Stimulated activated CD8-positive, alpha-beta memory T cell treated with anti-CD3 and anti-CD28 coated beads, Interleukin-7, amount 100 ng/mL, for 4 hours (primary cell): ENCODE measurements around the gene SMIM33.
A peak's percentile ranks its signal among the peaks of the same experiment; 100 is the strongest.
"Not testable (repeated sequence)": the region's sequence is repeated elsewhere in the genome, so short reads cannot be mapped to it uniquely, and the experiment has no call there.

Experiments
- DNase-seq, 2 donors: peaks; one replicate each; pipeline ENCODE4 v3.0.0-alpha.2; 2020; ENCODE audit warnings: low read depth in 2 of 2

Gene SMIM33

DNA sequence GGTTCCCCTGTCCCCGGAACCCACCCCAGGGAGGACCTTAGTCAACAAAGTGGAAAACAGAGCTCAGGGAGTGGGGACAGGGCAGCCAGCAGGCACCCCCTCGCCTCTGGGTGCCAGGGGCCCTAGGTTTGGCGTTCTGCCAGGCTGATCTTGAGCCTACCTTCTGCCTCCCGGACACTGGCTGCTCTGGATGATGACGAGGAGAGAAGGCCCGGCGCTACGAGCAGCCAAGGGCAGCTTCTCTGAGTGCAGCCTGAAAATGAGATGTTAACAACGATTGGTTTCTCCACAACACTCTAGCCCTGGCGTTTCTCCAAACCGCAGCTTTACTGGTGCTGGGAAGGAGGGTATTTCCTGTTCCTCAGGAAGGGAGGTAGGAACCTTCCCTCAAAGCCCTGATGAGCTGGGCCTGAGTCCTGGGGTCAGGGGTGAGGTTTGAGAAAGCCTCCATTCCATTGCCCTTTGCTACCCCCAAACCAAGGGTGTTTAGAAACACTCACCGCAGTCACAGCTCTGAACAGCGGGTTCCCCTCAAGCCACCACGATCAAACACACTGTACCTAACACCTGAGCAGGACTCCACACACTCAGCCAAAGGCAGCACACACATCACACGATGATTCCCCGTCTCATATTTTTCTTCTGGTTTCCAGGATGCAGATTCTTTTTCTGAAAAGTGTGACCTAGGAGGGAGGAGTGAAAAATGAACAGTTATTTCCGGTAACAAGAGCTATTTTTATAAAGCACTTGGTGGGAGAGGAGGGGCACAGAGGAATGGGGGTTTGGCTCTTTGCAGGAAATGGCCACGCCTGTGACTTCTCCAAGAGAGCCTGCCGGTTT is 11.5 kb downstream of the SMIM33 start, which contains the start of gene STING1:
Gene STING1 (minus strand): TSS at position 709 of the 840 bp plus-strand sequence. CDS start 1,054 bp downstream, outside the sequence.
- DNase-seq = peak in 1 of 2 donors; percentile 18

- DNase-seq = not testable (repeated sequence)
These were observed 12.0 kb downstream of the SMIM33 start for GRCh38 chr5:139482890-139483208.

DNA sequence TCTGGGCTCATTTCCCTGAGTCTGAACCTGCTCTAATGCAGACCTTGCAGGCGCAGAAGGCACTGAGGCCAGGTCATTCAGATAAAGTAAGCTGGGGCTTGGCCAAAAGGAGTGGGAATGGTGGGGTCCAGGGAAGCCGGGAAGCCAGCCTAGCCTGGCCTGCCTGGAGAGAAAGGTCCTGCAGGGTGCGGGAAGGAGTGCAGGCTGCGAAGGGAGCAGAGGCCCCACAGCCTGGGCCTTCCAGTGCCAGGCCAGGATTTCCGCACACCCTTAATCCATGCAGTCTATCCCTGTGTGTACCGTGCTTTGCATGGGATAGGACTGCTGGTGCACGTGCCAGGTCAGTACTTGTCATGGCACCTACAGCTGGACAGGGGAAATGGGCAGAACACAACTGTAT is 15.4 kb downstream of the SMIM33 start:
- no peak for DNase-seq

- DNase-seq = no peak
These were observed 17.5 kb downstream of the SMIM33 start for GRCh38 chr5:139488260-139488659.

GRCh38 chr5:139492700-139493192 is 21.9 kb downstream of the SMIM33 start:
- DNase-seq = no peak

- DNase-seq = no peak
These were observed 23.5 kb downstream of the SMIM33 start for GRCh38 chr5:139494256-139494655.

DNA sequence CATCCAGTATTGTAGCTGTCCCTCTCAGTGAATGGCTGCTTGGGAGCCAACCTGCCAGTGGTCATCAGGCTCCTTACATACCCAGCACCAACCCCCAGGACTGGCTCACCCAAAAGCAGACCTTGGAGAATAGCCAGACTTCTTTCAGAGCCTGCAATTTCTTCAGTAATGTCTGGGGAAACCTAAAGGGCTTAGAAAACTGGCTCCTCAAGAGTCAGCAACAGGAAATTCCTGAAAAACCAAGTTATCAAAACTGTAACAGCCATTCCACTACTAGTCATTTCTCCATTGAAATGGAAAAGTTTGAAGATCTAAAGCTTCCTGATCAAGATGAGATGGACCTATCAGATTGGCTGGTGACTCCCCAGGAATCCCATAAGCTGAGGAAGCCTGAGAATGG is 24.0 kb downstream of the SMIM33 start:
- DNase-seq = no peak

GRCh38 chr5:139495638-139496435 is 25.0 kb downstream of the SMIM33 start:
- DNase-seq = no peak

GRCh38 chr5:139501381-139501780 is 30.6 kb downstream of the SMIM33 start:
- DNase-seq = no peak

DNA sequence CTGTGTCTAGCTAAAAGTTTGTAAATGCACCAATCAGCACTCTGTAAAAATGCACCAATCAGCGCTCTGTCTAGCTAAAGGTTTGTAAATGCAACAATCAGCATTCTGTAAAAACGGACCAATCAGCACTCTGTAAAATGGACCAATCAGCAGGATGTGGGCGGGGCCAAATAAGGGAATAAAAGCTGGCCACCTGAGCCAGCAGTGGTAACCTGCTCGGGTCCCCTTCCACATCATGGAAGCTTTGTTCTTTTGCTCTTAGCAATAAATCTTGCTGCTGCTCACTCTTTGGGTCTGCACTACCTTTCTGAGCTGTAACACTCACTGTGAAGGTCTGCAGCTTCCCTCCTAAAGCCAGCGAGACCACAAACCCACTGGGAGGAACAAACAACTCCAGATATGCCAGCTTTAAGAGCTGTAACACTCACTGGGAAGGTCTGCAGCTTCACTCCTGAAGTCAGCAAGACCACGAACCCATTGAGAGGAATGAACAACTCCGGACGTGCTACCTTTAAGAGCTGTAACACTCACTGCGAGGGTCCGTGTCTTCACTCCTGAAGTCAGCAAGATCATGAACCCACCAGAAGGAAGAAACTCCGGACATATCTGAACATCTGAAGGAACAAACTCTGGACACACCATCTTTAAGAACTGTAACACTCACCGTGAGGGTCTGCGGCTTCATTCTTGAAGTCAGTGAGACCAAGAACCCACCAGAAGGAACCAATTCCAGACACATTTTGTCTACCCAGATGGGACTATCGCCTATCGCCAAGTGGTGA is 32.4 kb downstream of the SMIM33 start:
- not testable (repeated sequence) for DNase-seq

- not testable (repeated sequence) for DNase-seq
These were observed 33.1 kb downstream of the SMIM33 start for GRCh38 chr5:139503879-139504278.

DNA sequence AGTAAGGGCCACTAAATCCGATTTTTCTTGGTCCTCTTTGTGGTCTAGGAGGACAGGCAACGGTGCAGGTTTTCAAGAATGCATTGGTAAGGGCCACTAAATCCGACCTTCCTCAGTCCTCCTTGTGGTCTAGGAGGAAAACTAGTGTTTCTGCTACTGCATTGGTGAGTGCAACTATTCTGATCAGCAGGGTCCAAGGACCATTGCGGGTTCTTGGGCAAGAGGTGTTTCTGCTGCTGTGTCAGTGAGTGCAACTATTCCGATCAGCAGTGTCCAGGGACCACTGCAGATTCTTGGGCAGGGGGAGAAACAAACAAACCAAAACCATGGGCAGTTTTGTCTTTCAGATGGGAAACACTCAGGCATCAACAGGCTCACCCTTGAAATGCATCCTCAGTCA is 33.9 kb downstream of the SMIM33 start:
- DNase-seq = not testable (repeated sequence)

DNA sequence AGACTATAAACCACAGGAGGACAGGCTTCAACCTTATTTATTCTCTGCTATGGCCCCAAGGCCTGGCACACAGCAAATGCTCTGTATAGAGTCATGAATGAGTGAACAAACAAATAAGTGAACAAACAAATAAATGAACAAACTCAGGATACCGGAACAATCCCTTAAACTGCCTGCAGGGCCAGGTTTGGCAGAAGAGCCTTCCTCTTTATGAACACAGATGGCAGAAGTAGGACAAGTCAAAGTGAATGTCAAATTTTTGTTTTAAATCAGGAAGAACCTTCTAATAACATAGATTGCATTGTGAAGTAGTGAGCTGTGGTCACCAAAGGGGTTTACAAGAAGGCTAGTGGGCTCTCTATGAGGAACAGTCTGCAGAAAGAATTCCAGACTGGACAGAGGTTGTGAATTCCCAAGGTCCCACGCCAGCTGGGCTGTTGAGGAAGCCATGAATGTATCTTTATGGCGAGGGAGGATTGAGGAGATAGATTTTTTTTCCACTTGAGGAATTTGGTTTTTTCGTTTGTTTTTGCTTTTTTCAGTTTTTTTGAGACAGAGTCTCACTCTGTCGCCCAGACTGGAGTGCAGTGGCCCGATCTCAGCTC is 42.1 kb downstream of the SMIM33 start:
- no peak for DNase-seq

DNA sequence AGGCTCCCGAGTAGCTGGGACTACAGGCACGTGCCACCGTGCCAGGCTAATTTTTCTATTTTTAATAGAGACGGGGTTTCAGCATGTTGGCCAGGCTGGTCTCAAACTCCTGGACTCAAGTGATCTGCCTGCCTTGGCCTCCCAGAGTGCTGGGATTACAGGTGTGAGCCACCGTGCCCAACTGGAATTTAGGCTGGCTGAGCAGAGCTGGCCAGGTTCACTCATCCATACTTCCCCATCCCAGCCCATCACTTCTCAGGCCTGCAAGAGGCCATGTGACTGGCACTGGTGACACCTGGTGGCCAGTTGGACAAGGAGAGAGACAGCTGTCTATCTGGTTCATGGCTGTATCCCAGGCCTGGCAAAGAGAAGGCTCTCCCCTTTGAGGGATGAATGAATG is 42.6 kb downstream of the SMIM33 start:
- peak; percentile 68 to 72 for DNase-seq

DNA sequence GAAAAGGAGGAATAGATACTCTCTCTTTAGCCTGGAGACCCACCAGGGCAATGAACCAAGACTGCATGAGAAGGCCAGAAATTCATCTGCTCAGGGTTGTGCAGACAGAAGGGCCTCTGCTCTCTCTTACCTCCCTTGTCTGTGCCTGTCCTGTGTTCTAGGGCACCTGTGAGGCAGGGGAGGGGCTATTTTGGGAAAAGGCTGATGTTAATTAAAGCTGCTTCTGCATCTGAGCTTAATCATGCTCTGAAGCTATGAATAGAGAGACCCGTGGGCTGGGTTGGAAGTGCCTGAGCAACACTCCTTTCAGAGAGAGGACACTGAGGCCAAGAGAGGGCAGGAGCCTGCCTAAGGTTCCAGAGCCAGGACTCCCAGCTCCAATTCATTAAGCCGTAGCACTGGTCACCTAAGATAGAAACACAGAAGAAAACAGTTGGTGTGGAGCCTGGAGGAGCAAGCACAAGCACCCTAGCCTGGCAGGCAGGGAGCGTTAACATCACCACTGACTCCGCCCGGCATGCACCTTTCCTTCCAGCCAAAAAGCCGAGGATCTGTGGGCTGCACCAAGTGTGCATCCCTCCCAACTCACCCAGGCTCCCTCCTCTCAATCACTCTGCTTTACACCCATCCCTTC is 43.2 kb downstream of the SMIM33 start:
- no peak for DNase-seq

- DNase-seq = no peak
These were observed 43.7 kb downstream of the SMIM33 start for GRCh38 chr5:139514486-139514856.

DNA sequence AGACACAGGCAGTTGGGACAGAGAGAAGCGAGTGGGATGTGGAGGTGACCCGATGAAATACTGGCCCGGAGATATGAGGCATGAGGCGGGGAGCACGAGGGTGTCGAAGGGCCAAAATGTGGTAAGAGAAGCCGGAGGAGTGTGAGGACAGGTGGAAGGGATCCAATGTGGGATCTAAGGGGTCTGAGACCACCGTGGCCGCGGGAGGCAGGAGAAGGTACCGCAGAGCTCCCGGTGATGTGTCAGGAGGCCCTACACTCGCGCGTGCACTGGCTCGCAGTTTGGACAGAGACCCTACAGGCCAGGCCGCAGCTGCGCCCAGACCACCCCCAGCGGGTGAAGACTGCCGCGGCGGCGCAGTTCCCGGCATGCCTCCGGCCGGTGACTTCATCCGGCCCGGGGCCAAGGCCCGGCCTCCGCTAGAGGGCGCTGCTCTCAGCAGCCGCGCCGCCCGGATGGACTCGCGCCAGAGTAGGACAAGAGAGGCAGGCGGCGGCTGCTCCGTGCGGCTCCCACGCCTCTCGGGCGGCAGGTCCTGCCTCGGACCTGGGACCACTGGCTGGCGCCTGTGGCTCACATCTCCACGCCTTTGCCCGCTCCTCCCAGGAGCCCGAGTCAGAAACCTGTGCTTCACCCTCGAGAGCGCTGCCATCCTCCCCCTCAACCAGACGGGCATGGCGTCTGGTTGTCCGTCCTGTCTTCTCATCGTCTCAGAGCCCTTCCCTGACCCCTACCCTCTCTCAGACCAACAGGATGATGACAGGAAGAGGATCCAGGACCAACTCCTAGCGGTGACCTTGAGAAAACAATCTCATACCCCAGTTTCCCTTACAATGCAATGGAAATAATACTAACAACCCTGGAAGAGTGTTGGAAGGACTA is 47.1 kb downstream of the SMIM33 start:
- DNase-seq = peak; percentile 68 to 76
